ENCODE results near the gene TRABD. TPM values are rescaled to one million over a fixed set of nuclear protein-coding genes. Genes with fewer than 3 reads are reported as not detected.

Gene TRABD
- total and polyA plus RNA-seq, 2 donors (not counting 1 experiment from before 2014, with no cell fraction given): 11.8 to 17.2 TPM

- H3K79me2 ChIP-seq (ENCODE audit: control insufficient read depth, insufficient read depth, low read length): peaks cover 55% of the 10 kb centered on the region
- H3K4me2 ChIP-seq (ENCODE audit: extremely low read depth, insufficient read depth, low read length): peak overlapping the region; percentile 98
- H3K9me3 ChIP-seq (ENCODE audit: control insufficient read depth, insufficient read depth, low read depth, low read length): no peaks in the 10 kb centered on the region
- H3K27me3 ChIP-seq (ENCODE audit: control insufficient read depth, insufficient read depth, low read length): no peaks in the 10 kb centered on the region
- no peaks in the 10 kb centered on the region for H4K20me1 ChIP-seq (ENCODE audit: control insufficient read depth, extremely low read depth, insufficient read depth, low read length)
- peaks cover 20% of the 10 kb centered on the region for H3K4me1 ChIP-seq (ENCODE audit: control insufficient read depth, extremely low read depth, insufficient read depth, low read length)
- H2AFZ ChIP-seq (ENCODE audit: low read length): peak overlapping the region; percentile 59
- peak overlapping the region; percentile 94 for H3K9ac ChIP-seq (ENCODE audit: insufficient read depth, low read length)
- peak overlapping the region; percentile 93 to 100 (median 95) for H3K4me3 ChIP-seq (replicated peaks in 1 of 4; ENCODE audit: control extremely low read depth in 1 of 4, insufficient read depth in 1 of 4, low read depth in 3 of 4, low read length in 4 of 4)
- peak overlapping the region; percentile 88 for H3K27ac ChIP-seq (ENCODE audit: insufficient read depth, low read length)
- no peak for DNase-seq (ENCODE audit: low read depth in 2 of 2)
- no peak for TF ChIP-seq EZH2 (IDR thresholded peaks at IDR 0.05; ENCODE audit: low read length, missing control alignments)
- no peak for TF ChIP-seq CTCF (conservative IDR thresholded peaks at IDR 0.05 in 1 of 2, IDR thresholded peaks at IDR 0.05 in 1 of 2; ENCODE audit: low read depth in 1 of 2, low read length in 2 of 2)
- peaks cover 30% of the 10 kb centered on the region for H3K36me3 ChIP-seq (ENCODE audit: control insufficient read depth, insufficient read depth, low read length)
These were observed 59.7 kb downstream of the TRABD start for GRCh38 chr22:50245214-50246072.

GRCh38 chr22:50246242-50247175 is 60.8 kb downstream of the TRABD start:
- peaks cover 30% of the 10 kb centered on the region for H3K36me3 ChIP-seq (ENCODE audit: control insufficient read depth, insufficient read depth, low read length)
- H3K27ac ChIP-seq (ENCODE audit: insufficient read depth, low read length): no peak overlapping the region
- no peak for TF ChIP-seq CTCF (conservative IDR thresholded peaks at IDR 0.05 in 1 of 2, IDR thresholded peaks at IDR 0.05 in 1 of 2; ENCODE audit: low read depth in 1 of 2, low read length in 2 of 2)
- no peak for TF ChIP-seq EZH2 (IDR thresholded peaks at IDR 0.05; ENCODE audit: low read length, missing control alignments)
- DNase-seq (ENCODE audit: low read depth in 2 of 2): no peak
- peaks cover 18% of the 10 kb centered on the region for H3K4me1 ChIP-seq (ENCODE audit: control insufficient read depth, extremely low read depth, insufficient read depth, low read length)
- H4K20me1 ChIP-seq (ENCODE audit: control insufficient read depth, extremely low read depth, insufficient read depth, low read length): no peaks in the 10 kb centered on the region
- peak overlapping the region in 1 of 4 experiments; percentile 94 for H3K4me3 ChIP-seq (replicated peaks in 1 of 4; ENCODE audit: control extremely low read depth in 1 of 4, insufficient read depth in 1 of 4, low read depth in 3 of 4, low read length in 4 of 4)
- no peak overlapping the region for H3K4me2 ChIP-seq (ENCODE audit: extremely low read depth, insufficient read depth, low read length)
- no peak overlapping the region for H2AFZ ChIP-seq (ENCODE audit: low read length)
- H3K27me3 ChIP-seq (ENCODE audit: control insufficient read depth, insufficient read depth, low read length): no peaks in the 10 kb centered on the region
- no peak overlapping the region for H3K9ac ChIP-seq (ENCODE audit: insufficient read depth, low read length)
- H3K79me2 ChIP-seq (ENCODE audit: control insufficient read depth, insufficient read depth, low read length): peaks cover 49% of the 10 kb centered on the region
- H3K9me3 ChIP-seq (ENCODE audit: control insufficient read depth, insufficient read depth, low read depth, low read length): no peaks in the 10 kb centered on the region

GRCh38 chr22:50247748-50248147 is 62.0 kb downstream of the TRABD start:
- H3K4me3 ChIP-seq (replicated peaks in 1 of 4; ENCODE audit: control extremely low read depth in 1 of 4, insufficient read depth in 1 of 4, low read depth in 3 of 4, low read length in 4 of 4): no peak overlapping the region
- H3K9me3 ChIP-seq (ENCODE audit: control insufficient read depth, insufficient read depth, low read depth, low read length): no peaks in the 10 kb centered on the region
- H2AFZ ChIP-seq (ENCODE audit: low read length): no peak overlapping the region
- H3K4me2 ChIP-seq (ENCODE audit: extremely low read depth, insufficient read depth, low read length): no peak overlapping the region
- no peaks in the 10 kb centered on the region for H4K20me1 ChIP-seq (ENCODE audit: control insufficient read depth, extremely low read depth, insufficient read depth, low read length)
- TF ChIP-seq CTCF (conservative IDR thresholded peaks at IDR 0.05 in 1 of 2, IDR thresholded peaks at IDR 0.05 in 1 of 2; ENCODE audit: low read depth in 1 of 2, low read length in 2 of 2) (no peak), EZH2 (IDR thresholded peaks at IDR 0.05; ENCODE audit: low read length, missing control alignments) (no peak)
- no peak overlapping the region for H3K9ac ChIP-seq (ENCODE audit: insufficient read depth, low read length)
- H3K27me3 ChIP-seq (ENCODE audit: control insufficient read depth, insufficient read depth, low read length): no peaks in the 10 kb centered on the region
- H3K36me3 ChIP-seq (ENCODE audit: control insufficient read depth, insufficient read depth, low read length): peaks cover 30% of the 10 kb centered on the region
- peaks cover 13% of the 10 kb centered on the region for H3K4me1 ChIP-seq (ENCODE audit: control insufficient read depth, extremely low read depth, insufficient read depth, low read length)
- H3K27ac ChIP-seq (ENCODE audit: insufficient read depth, low read length): peak overlapping the region; percentile 54
- DNase-seq (ENCODE audit: low read depth in 2 of 2): peak; percentile 45 to 67
- peaks cover 42% of the 10 kb centered on the region for H3K79me2 ChIP-seq (ENCODE audit: control insufficient read depth, insufficient read depth, low read length)

Data from fibroblast of lung (primary cell).